HG03139 (cell line): ENCODE results near the gene IL17REL.

Source experiments
- ATAC-seq: cut with Tn5 transposase; IDR thresholded peaks from one replicate; pipeline ENCODE4 v1.9.1; 2021; ENCODE audit not compliant: unreplicated experiment

Gene IL17REL

GRCh38 chr22:50046481-50047245 is 34.1 kb upstream of the IL17REL start:
- ATAC-seq, result no peak

GRCh38 chr22:50046019-50046415 is 33.5 kb upstream of the IL17REL start:
- ATAC-seq, result no peak

- ATAC-seq, result no peak
These were observed 32.9 kb upstream of the IL17REL start for GRCh38 chr22:50045211-50046018.

GRCh38 chr22:50044485-50045118 is 32.0 kb upstream of the IL17REL start:
- no peak for ATAC-seq

- no peak for ATAC-seq
These were observed 28.9 kb upstream of the IL17REL start for GRCh38 chr22:50041361-50042065.

GRCh38 chr22:50040717-50041116 is 28.2 kb upstream of the IL17REL start:
- ATAC-seq, result no peak

GRCh38 chr22:50039669-50040443 is 27.3 kb upstream of the IL17REL start:
- ATAC-seq, result no peak

GRCh38 chr22:50035976-50036724 is 23.6 kb upstream of the IL17REL start:
- ATAC-seq, result no peak

GRCh38 chr22:50035131-50035881 is 22.7 kb upstream of the IL17REL start:
- ATAC-seq, result no peak

- no peak for ATAC-seq
These were observed 21.8 kb upstream of the IL17REL start for GRCh38 chr22:50034126-50035081.

GRCh38 chr22:50032941-50033601 is 20.5 kb upstream of the IL17REL start:
- ATAC-seq, result no peak

GRCh38 chr22:50032109-50032871 is 19.7 kb upstream of the IL17REL start:
- no peak for ATAC-seq

- no peak for ATAC-seq
These were observed 18.9 kb upstream of the IL17REL start for GRCh38 chr22:50031189-50032091.

- ATAC-seq, result no peak
These were observed 18.0 kb upstream of the IL17REL start for GRCh38 chr22:50030297-50031188.
